Stimulated activated CD4-positive, alpha-beta T cell treated with anti-CD3 and anti-CD28 coated beads, TNF-alpha, amount 100 ng/mL, for 24 hours (primary cell): ENCODE measurements around the gene AMBRA1.
A peak's percentile ranks its signal among the peaks of the same experiment; 100 is the strongest.

Source experiments
- DNase-seq, 3 experiments: peaks; one replicate each; pipeline ENCODE4 v3.0.0-alpha.2; 2020; ENCODE audit warnings: low read depth in 3 of 3

AMBRA1 gene

GRCh38 chr11:46570790-46571398 is 22.9 kb downstream of the AMBRA1 start:
- DNase-seq: no peak

- no peak for DNase-seq
Measured at GRCh38 chr11:46565232-46565840, 28.5 kb downstream of the AMBRA1 start.

- DNase-seq: no peak
Measured at GRCh38 chr11:46564459-46564858, 29.4 kb downstream of the AMBRA1 start.

GRCh38 chr11:46562527-46562926 is 31.3 kb downstream of the AMBRA1 start:
- DNase-seq: no peak

GRCh38 chr11:46560300-46560991 is 33.4 kb downstream of the AMBRA1 start:
- peak in 1 of 3 experiments; percentile 2 for DNase-seq

GRCh38 chr11:46559815-46560214 is 34.0 kb downstream of the AMBRA1 start:
- no peak for DNase-seq

- DNase-seq: no peak
Measured at GRCh38 chr11:46557684-46558151, 36.1 kb downstream of the AMBRA1 start.

- no peak for DNase-seq
Measured at GRCh38 chr11:46555267-46556054, 38.4 kb downstream of the AMBRA1 start.

- DNase-seq: no peak
Measured at GRCh38 chr11:46554213-46555147, 39.3 kb downstream of the AMBRA1 start.

- DNase-seq: no peak
Measured at GRCh38 chr11:46553814-46554212, 40.0 kb downstream of the AMBRA1 start.

- DNase-seq: no peak
Measured at GRCh38 chr11:46551261-46551660, 42.6 kb downstream of the AMBRA1 start.

- DNase-seq: no peak
Measured at GRCh38 chr11:46547579-46547978, 46.2 kb downstream of the AMBRA1 start.

GRCh38 chr11:46543564-46543963 is 50.3 kb downstream of the AMBRA1 start:
- no peak for DNase-seq

- DNase-seq: no peak
Measured at GRCh38 chr11:46541593-46542371, 52.0 kb downstream of the AMBRA1 start.

- DNase-seq: no peak
Measured at GRCh38 chr11:46540807-46541206, 53.0 kb downstream of the AMBRA1 start.

GRCh38 chr11:46537537-46538295 is 56.1 kb downstream of the AMBRA1 start:
- peak; percentile 35 to 52 (median 51) for DNase-seq

- DNase-seq: no peak
Measured at GRCh38 chr11:46537121-46537520, 56.7 kb downstream of the AMBRA1 start.

- DNase-seq: no peak
Measured at GRCh38 chr11:46535688-46536087, 58.1 kb downstream of the AMBRA1 start.

GRCh38 chr11:46534711-46535110 is 59.1 kb downstream of the AMBRA1 start:
- DNase-seq: no peak
